ENCODE measurements around the gene EML4. TPM values are rescaled to one million over a fixed set of nuclear protein-coding genes. Genes with fewer than 3 reads are reported as not detected.
"Not testable (repeated sequence)": the region's sequence is repeated elsewhere in the genome, so short reads cannot be mapped to it uniquely, and the experiment has no call there.

EML4 gene
- total RNA-seq, 1 donor from 2014 or later: 167 TPM

- no peak overlapping the region for H3K27ac Mint-ChIP-seq
- H4K20me1 ChIP-seq (ENCODE audit: low read depth): peaks cover 15% of the 10 kb centered on the region
- peaks cover 23% of the 10 kb centered on the region for H3K27me3 ChIP-seq
- H2AFZ ChIP-seq (replicated peaks): no peak overlapping the region
- peaks cover 11% of the 10 kb centered on the region for H3K27me3 Mint-ChIP-seq (ENCODE audit: insufficient read depth, low read depth)
- no peaks in the 10 kb centered on the region for H3K36me3 Mint-ChIP-seq
- no peak for DNase-seq (ENCODE audit: low spot score)
- H3K27ac ChIP-seq: no peak overlapping the region
- no peaks in the 10 kb centered on the region for H3K36me3 ChIP-seq
- H3K9me3 Mint-ChIP-seq: no peaks in the 10 kb centered on the region
- peaks cover 18% of the 10 kb centered on the region for H3F3A ChIP-seq (ENCODE audit: low read depth)
- no peaks in the 10 kb centered on the region for H3K9me3 ChIP-seq (ENCODE audit: low read depth)
- no peak overlapping the region for H3K9ac ChIP-seq
- peaks cover 22% of the 10 kb centered on the region for H3K4me1 ChIP-seq
- no peak overlapping the region for H3K4me2 ChIP-seq
- TF ChIP-seq CTCF (IDR thresholded peaks at IDR 0.05) (no peak), EZH2phosphoT487 (IDR thresholded peaks at IDR 0.05) (no peak), EZH2 (IDR thresholded peaks at IDR 0.05) (no peak)
- no peak overlapping the region for H3K4me3 Mint-ChIP-seq
- no peak overlapping the region for H3K4me3 ChIP-seq
- H3K4me1 Mint-ChIP-seq: peaks cover 40% of the 10 kb centered on the region
- H3K79me2 ChIP-seq (ENCODE audit: low read depth): no peaks in the 10 kb centered on the region
Observed at GRCh38 chr2:42128721-42129486, 40.2 kb upstream of the EML4 start.

DNA sequence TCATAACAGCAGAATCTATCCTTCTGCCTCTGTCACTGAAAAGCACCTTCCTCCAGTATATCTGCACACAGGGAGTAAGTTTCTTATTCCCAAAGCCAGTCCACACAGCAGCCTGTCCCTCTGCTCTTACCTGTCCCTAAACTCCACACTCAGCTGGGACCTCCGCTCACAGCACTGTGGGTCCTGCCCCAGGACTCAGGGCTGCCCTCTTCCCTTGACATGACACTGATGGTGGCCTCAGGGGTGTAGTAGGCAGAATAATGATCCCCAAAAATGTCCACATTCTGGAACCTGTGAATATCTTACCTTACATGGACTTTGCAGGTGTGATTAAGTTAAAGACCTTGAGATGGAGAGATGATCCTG, 39.7 kb upstream of the EML4 start:
- H3K27me3 Mint-ChIP-seq (ENCODE audit: insufficient read depth, low read depth): peaks cover 11% of the 10 kb centered on the region
- Histone ChIP-seq H3K27ac (no peak overlapping the region), H3K9ac (no peak overlapping the region), H3K9me3 (ENCODE audit: low read depth) (no peaks in the 10 kb centered on the region), H3K36me3 (no peaks in the 10 kb centered on the region), H2AFZ (replicated peaks) (no peak overlapping the region), H3K4me1 (peaks cover 26% of the 10 kb centered on the region), H3K27me3 (peaks cover 23% of the 10 kb centered on the region), H3K4me2 (no peak overlapping the region), H3K79me2 (ENCODE audit: low read depth) (no peaks in the 10 kb centered on the region), H4K20me1 (ENCODE audit: low read depth) (peaks cover 15% of the 10 kb centered on the region), H3K4me3 (no peak overlapping the region), H3F3A (ENCODE audit: low read depth) (peaks cover 22% of the 10 kb centered on the region)
- peaks cover 40% of the 10 kb centered on the region for H3K4me1 Mint-ChIP-seq
- H3K4me3 Mint-ChIP-seq: no peak overlapping the region
- no peak for DNase-seq (ENCODE audit: low spot score)
- no peak for TF ChIP-seq EZH2 (IDR thresholded peaks at IDR 0.05)
- TF ChIP-seq CTCF (IDR thresholded peaks at IDR 0.05): no peak
- TF ChIP-seq EZH2phosphoT487 (IDR thresholded peaks at IDR 0.05): no peak
- no peaks in the 10 kb centered on the region for H3K9me3 Mint-ChIP-seq
- no peaks in the 10 kb centered on the region for H3K36me3 Mint-ChIP-seq
- no peak overlapping the region for H3K27ac Mint-ChIP-seq

- Histone ChIP-seq H3F3A (ENCODE audit: low read depth) (peaks cover 23% of the 10 kb centered on the region), H3K4me2 (no peak overlapping the region), H3K79me2 (ENCODE audit: low read depth) (no peaks in the 10 kb centered on the region), H2AFZ (replicated peaks) (no peak overlapping the region), H4K20me1 (ENCODE audit: low read depth) (peaks cover 15% of the 10 kb centered on the region), H3K4me3 (no peak overlapping the region), H3K9ac (no peak overlapping the region), H3K27ac (no peak overlapping the region), H3K27me3 (peaks cover 23% of the 10 kb centered on the region), H3K36me3 (no peaks in the 10 kb centered on the region), H3K9me3 (ENCODE audit: low read depth) (no peaks in the 10 kb centered on the region), H3K4me1 (peaks cover 26% of the 10 kb centered on the region)
- Mint-ChIP-seq H3K36me3 (no peaks in the 10 kb centered on the region), H3K9me3 (no peaks in the 10 kb centered on the region), H3K4me3 (no peak overlapping the region), H3K4me1 (peaks cover 40% of the 10 kb centered on the region), H3K27ac (no peak overlapping the region), H3K27me3 (ENCODE audit: insufficient read depth, low read depth) (peaks cover 11% of the 10 kb centered on the region)
- TF ChIP-seq EZH2phosphoT487 (IDR thresholded peaks at IDR 0.05): no peak
- TF ChIP-seq EZH2 (IDR thresholded peaks at IDR 0.05): no peak
- TF ChIP-seq CTCF (IDR thresholded peaks at IDR 0.05): no peak
- no peak for DNase-seq (ENCODE audit: low spot score)
Observed at GRCh38 chr2:42129947-42130346, 39.2 kb upstream of the EML4 start.

DNA sequence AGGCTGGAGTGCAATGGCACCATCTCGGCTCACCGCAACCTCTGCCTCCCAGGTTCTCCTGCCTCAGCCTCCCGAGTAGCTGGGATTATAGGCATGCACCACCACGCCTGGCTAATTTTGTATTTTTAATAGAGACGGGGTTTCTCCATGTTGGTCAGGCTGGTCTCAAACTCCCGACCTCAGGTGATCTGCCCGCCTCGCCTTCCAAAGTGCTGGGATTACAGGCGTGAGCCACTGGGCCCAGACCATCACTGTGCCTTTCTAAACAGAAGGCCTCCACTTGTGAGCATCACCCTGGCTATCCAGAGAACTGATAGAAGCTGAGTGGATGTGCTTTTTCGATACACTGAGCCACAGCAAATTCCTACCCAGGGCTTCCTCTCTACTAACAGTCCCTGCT, 38.3 kb upstream of the EML4 start:
- H3K4me2 ChIP-seq; H3K27ac Mint-ChIP-seq; H3K9me3 Mint-ChIP-seq; DNase-seq (ENCODE audit: low spot score); H3K4me3 ChIP-seq; H3K27ac ChIP-seq; H2AFZ ChIP-seq (replicated peaks); H3K36me3 Mint-ChIP-seq; H3K36me3 ChIP-seq; H3K9ac ChIP-seq; H3K79me2 ChIP-seq (ENCODE audit: low read depth); H3K4me3 Mint-ChIP-seq; H3K9me3 ChIP-seq (ENCODE audit: low read depth): not testable (repeated sequence)
- Histone ChIP-seq H3F3A (ENCODE audit: low read depth) (peaks cover 23% of the 10 kb centered on the region), H3K4me1 (peaks cover 24% of the 10 kb centered on the region), H3K27me3 (peaks cover 23% of the 10 kb centered on the region), H4K20me1 (ENCODE audit: low read depth) (peaks cover 15% of the 10 kb centered on the region)
- Mint-ChIP-seq H3K4me1 (peaks cover 40% of the 10 kb centered on the region), H3K27me3 (ENCODE audit: insufficient read depth, low read depth) (peaks cover 11% of the 10 kb centered on the region)

All from neural progenitor cell (in vitro differentiated cells).